Amniotic stem cell (primary cell): ENCODE measurements around the gene CDR2L.
"Not testable (repeated sequence)": the region's sequence is repeated elsewhere in the genome, so short reads cannot be mapped to it uniquely, and the experiment has no call there.

Experiments used
- DNase-seq: peaks from one replicate; lab custom pipeline; 2025; lab: John Stamatoyannopoulos, UW

Gene CDR2L

DNA sequence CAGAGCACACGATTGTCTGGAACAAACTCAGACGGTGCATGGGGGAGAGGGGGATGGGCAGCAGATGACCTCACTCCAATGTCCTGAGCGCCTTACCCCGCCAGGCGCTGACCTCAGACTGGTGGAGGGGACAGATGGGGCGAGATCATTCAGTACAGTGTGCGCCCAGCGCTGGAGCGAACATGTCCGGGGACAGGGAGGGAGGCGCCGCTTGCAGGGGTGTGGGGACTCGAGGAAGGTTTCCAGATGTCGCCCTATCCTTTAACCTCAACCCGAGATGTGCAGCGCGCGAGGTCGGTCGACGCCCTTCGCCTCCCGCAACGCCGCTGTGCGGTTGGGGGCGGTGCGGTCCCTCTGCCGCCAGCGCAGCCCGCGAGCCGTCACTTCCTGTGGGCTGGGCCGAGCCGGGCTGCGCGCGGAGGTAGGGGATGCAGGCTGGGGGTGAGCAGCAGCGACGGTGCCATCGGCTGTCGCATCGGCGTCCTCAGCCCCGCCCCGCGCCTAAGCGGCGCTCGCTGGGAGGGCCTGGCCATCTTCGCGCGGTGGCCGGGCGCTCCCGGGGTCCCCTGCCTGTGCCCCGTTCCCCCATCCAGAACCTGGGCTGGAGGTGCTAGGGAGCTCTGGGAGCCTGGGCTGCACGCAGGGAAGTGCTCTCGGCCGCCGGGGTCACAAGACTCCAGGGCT, 5.3 kb upstream of the CDR2L start:
- no peak for DNase-seq

DNA sequence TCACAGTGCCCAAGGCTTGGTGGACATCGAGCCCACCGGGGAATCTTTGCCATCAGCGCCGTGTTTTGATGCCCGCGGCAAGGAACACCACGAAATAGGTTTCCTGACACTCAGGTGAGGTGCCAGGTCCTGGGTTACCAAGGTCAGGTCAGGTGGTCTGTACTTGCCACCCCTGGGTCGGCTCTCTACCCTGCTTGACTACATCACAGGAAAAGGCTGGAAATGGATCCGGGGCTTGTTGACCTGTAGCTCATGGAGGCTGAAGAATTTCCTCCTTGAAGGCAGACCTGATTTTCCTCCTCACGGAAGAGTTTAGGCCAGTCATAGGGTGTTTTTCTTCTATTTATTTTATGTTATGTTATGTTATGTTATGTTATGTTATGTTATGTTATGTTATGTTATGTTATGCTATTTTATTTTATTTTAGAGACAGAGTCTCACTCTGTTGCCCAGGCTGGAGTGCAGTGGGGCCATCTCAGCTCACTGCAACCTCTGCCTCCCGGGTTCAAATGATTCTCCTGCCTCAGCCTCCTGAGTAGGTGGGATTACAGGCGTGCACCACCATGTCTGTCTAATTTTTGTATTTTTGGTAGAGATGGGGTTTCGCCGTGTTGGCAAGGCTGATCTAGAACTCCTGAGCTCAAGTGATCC, 4.6 kb upstream of the CDR2L start:
- not testable (repeated sequence) for DNase-seq

DNA sequence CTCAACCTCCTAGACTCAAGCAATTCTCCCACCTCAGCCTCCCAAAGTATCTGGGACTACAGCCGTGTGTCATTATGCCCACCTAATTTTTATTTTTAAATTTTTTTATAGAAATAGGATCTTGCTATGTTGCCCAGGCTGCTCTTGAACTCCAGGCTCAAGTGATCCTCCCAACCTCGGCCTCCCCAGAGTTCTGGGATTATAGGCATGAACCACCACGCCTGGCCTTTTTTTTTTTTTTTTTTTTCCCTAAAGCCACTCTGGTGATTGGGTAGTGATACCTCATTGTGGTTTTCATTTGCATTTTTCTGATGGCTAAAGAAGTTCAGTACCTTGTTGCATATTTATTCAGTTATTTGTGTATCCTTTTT, 1.2 kb upstream of the CDR2L start:
- DNase-seq: no peak

DNA sequence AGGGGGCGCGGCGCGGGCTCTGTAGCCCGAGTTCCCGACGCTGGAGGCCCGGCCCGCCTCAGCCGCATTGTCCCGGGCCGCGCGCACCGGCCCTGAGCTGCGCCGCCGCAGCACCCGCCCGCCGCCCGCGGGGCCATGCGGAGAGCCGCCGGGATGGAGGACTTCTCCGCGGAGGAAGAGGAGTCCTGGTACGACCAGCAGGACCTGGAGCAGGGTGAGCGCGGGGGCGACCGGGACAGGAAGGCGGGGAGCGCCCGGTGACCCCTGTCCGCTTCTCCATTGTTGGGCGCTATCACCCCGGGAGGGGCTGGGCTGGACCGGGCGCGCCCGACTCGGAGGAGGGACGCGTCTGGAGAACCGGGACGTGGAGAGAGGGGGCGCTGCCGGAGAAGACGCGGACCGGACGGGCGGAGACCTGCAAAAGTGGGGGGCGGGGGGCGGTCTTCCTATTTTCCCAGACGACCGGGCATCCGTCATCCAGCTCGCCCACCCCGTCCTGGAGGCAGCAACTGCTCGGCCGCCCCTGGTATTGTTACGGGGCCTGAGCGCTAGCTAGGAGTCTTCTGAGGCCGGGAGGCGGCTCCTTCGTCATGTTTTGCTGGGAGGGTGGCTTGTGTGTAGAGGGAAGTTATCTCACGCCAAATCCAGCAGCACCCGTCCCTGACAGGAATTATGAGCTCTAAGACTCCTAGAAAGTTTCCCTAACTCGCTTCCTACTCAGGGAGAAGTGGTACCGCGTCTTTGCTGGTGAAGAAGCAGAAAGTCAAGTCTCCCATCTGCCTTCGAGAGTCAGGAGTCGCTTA, 678 bp downstream of the CDR2L start:
- peak; percentile 63 for DNase-seq

DNA sequence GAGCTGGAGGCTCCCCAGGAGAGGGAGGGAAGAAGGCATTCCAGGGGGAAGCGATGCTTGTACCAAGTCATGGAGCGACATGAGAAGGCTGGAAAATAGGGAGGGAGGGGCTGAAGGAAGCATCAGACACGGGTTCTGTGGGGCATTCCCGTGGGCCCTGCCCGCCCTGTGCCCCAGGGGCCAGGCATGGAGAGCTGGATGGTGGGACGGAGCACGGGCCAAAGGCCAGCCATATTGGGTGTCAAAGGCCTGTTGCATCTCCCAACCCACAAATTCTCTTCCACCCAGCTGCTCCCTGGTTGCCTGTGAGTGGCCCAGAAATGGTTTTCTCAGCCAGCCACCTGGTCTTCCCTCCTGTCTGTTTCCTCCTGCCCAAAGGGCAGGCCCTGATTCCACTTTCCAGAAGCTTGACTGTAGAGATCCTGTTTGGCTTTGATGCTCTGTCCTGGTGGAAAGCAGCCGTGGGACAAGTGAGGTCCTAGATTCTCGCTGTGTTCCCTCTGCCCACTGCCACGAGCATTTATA, 3.2 kb downstream of the CDR2L start:
- no peak for DNase-seq

DNA sequence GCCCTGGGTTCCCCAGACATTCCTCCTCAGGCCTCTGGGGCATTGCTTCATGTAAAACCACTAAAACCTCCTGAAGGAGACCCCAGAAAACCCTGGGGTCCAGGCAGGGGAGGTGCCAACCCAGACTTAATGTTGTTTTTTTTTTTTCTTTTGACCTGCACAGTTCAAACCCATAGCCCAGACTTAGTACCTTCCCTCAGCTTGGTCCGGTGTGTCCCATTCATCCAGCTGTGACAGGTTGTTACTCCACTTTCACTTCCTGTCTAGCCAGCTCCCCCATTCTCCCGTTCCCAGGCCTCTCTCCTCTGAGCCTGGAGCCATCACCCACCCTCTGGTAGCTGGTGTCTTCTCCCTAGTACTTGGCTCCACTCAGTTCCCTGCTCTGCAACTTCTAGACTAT, 4.8 kb downstream of the CDR2L start:
- no peak for DNase-seq

DNA sequence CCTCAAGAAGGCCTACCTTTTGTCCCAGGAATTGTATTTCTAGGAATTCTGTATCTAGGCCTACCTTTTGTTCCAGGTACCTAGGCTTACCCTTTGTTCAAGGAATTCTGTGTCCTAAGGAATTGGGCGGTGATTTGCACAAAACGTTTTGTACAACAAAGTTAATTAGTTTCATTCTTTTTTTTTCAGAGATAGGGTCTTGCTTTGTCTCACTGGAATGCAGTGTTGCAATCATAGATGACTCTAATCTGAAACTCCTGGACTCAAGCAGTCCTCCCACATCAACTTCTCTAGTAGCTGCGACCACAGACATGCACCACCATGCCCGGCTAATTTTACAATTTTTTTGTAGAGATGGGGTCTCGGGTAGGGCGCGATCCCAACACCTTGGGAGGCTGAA, 7.0 kb downstream of the CDR2L start:
- DNase-seq: no peak

DNA sequence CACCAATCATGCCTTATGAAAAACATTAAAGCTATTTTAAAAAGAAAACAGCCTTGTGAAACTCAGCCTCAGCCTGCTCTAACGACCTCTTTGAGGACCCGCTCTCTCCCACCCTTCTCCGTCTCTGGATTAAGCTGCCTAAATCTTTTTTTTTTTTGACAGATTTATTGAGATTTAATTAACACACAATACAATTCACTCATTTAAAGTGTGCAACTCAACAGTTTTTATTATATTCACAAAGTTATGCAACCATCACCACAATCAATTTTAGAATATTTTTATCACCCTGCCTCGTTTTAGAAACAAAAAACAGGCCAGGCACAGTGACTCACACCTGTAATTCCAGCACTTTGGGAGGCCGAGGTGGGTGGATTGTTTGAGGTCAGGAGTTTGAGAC, 8.4 kb downstream of the CDR2L start:
- no peak for DNase-seq

DNA sequence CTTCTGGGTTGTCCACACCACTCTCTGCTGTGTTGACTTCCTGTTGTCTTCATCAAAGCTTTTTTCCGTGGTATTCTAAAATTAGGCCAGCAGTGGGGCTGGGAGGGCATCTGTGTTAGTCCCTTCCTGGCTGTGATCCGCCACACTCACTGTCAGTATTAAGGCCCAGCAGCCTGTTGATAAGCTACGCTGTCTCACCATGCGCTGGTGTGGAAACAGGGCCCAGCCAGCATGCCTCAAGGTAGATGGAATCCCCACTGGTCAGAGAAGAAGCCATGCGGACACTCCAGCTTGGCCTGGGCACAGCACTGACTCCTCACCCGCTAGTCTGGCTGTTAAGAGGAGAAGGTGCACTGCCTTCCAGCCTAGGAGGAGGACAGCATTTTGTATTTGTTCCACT, 11.4 kb downstream of the CDR2L start:
- DNase-seq: no peak

DNA sequence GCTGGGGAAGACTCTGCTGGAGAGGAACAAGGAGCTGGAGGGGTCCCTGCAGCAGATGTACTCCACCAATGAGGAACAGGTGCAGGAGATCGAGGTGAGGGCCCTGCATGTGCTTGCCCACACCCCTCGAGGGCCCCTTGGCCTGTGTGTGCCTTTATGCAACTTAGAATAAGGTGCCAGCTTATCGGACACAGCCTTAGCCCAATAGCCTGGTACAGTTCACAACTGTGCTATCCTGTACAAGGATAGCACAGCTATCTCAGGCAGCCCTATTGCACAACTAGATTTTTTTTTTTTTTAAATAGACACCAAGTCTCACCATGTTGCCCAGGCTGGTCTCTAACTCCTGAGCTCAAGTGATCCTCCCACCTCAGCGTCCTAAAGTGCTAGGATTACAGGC, 12.1 kb downstream of the CDR2L start:
- no peak for DNase-seq

DNA sequence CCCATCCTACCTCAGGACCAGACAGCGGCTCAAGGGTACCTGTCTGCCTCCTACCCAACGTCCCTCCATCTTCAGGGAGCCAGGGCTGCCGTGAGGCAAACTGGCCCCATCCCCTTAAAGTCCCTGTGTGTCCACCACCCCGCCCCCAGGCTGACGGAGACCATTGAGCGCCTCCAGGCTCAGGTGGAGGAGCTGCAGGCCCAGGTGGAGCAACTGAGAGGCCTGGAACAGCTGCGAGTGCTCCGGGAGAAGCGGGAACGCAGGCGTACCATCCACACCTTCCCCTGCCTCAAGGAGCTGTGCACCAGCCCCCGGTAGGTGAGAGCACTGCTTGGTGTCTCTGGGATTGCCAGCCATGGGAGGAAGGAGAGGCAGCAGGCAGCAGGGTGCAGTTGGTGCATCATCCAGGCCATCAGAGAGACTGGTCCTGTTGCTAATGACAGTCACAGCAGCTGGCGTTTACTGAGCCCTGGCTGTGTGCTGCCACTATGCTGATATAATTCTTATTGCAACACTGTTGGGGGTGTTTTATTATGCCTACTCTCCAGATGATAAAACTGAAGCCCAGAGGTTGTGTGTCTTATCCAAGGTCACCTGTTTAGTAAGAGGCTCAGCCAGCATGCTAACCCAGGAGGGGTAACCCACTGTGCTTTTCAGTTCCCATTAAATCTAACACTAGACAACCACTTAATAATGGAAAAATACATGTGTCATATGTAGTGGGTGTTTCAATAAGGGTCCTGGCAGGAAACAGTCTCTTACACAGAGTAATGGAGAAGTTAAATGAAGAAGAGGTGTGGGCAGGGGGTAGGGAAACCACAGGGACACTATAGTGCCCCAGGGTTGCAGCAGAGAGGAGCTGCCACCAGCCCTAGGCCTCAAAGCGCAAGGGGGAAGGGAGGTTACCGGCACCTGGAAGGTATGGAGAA, 14.7 kb downstream of the CDR2L start:
- DNase-seq: no peak

DNA sequence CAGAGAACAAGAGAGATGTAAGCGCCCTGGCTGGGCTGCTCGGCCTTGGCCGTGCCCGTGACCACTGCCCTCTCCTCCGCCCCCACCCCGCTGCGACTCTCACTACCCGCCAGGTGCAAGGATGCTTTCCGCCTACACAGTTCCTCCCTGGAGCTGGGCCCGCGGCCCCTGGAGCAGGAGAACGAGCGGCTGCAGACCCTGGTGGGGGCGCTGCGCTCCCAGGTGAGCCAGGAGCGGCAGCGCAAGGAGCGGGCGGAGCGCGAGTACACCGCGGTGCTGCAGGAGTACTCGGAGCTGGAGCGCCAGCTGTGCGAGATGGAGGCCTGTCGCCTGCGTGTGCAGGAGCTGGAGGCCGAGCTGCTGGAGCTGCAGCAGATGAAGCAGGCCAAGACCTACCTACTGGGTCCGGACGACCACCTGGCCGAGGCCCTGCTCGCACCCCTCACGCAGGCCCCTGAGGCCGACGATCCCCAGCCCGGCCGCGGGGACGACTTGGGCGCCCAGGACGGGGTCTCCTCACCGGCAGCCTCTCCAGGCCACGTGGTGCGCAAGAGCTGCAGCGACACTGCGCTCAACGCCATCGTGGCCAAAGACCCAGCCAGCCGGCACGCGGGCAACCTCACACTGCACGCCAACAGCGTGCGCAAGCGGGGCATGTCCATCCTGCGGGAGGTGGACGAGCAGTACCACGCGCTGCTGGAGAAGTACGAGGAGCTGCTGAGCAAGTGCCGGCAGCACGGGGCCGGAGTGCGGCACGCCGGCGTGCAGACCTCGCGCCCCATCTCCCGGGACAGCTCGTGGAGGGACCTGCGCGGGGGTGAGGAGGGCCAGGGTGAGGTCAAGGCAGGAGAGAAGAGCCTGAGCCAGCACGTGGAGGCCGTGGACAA, 15.9 kb downstream of the CDR2L start:
- DNase-seq: no peak

DNA sequence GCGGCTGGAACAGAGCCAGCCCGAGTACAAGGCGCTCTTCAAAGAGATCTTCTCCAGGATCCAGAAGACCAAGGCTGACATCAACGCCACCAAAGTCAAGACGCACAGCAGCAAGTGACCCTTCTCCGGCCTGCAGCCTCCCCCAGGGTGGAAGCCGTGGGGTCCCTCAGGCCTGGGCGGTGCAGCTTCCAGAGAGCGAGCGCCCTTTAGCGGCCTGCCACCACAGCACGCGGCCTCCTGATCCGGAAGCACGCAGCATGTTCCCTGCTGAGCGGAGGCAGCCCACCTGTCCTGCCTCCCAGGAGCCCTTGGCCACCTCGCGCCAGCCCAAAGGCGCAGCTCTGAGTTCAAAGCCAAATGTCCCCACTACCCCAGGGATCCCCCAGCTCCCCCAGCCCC, 16.5 kb downstream of the CDR2L start:
- DNase-seq: no peak

DNA sequence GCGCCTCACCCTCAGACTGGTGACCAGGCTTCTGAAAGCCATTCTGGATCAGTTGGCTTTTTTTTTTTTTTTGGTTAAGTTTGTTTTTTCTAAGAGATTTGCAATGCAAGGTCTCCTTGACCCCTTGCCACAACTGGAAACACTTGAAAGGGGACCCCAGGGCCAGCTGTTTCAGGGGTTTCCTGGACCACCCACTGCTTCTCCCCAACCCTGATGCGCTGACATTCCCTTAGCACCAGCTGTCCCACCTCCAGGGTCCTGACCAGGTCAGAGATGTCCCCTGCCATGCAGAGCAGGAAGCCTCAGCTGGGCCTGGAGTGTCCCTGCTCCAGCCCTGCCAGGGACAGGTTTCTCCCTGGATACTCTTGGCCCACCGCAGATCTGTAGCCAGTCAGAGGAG, 16.9 kb downstream of the CDR2L start:
- DNase-seq: no peak

DNA sequence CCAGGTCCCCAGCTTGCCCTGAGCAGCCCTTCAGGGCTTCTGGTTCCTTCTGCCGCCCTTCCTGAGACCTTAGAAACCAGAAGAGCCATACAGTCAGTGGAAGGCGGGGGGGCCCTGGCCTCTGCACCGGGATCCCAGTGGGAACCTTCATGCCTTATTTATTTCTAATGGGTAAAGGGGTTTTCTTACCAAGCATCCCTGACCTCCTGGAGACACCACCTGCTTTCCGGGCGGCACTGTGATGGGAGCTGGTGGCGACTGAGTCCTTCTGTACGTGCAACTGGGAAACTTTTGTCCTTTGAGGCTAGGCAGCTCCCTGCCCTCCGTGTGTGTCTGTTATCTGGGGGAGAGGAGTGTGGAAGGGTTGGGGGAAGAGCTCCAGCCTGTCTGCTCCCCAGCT, 17.9 kb downstream of the CDR2L start:
- DNase-seq: no peak

DNA sequence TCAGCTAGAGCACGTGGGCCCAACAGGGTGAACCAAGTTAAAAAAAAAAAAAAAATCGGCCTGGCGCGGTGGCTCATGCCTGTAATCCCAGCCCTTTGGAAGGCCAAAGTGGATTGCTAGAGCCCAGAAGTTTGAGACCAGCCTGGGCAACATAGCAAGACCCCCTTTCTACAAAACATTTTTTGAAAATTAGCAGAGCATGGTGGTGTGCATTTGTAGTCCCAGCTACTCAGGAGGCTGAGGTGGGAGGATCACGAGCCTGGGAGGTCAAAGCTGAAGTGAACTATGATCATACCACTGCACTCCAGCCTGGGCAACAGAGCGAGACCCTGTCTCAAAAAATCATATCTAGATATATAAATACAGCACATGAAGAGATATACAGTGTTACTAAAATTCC, 18.7 kb downstream of the CDR2L start:
- DNase-seq: not testable (repeated sequence)

DNA sequence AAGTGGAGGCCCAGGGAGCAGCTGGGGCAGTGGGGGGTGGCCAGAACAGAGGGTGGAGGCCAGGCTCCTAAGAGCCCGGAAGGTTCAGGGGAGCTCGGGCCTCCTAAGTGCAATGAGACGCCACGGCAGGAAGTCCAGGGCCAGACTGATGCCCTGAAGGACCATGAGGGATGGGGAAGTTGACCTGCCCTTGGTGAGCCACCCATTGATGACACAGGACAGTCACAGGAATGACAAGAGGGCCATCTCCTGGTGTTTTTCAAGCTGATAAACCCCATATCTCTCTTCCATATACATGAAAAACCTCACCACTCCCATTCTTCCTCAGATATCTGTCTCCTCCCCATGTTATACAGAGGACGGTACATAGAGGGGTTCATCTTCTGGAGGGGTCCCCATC, 19.2 kb downstream of the CDR2L start:
- DNase-seq: no peak

DNA sequence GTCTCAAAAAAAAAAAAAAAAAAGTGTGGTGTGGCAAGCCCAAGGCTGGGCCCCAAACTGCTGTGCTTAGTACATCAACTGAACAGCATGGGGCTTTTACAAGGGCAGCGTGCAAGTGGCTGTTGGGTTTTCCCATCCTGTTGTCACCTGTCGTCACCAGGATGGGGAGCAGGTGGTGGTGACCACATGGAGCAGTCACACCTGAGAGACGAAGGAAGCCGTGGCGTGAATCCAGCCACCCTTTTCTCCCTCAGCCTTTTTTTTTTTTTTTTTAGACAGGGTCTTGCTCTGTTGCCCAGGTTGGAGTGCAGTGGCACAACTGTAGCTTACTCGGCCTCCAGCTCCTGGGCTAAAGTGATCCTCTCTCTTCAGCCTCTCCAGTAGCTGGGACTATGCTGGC, 20.9 kb downstream of the CDR2L start:
- no peak for DNase-seq

DNA sequence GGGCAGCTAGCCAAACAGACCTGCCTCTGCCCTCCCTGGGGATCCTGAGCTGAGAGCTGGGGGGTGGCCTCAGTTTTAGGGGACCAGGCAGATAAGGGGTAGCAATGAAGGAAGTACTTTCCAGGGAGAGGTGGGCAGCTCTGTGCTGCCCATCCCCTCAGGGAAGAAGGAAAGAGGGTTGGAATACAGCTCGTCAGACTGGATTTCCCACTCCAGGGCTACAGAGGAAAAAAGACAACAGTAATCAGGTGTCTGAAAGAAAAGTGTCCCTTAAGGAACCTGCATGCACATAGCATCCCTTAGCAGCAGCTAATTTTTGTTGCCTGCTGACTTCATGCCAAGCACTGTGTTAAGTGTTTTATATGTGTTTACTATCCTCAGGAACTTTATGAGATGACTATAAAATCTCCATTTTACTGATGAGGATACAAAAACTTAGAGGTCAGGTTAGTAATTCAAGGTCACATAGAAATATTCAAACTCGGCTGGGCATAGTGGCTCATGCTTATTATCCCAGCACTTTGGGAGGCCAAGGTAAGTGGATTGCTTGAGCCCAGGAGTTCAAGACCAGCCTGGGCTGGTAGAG, 21.8 kb downstream of the CDR2L start:
- DNase-seq: no peak

DNA sequence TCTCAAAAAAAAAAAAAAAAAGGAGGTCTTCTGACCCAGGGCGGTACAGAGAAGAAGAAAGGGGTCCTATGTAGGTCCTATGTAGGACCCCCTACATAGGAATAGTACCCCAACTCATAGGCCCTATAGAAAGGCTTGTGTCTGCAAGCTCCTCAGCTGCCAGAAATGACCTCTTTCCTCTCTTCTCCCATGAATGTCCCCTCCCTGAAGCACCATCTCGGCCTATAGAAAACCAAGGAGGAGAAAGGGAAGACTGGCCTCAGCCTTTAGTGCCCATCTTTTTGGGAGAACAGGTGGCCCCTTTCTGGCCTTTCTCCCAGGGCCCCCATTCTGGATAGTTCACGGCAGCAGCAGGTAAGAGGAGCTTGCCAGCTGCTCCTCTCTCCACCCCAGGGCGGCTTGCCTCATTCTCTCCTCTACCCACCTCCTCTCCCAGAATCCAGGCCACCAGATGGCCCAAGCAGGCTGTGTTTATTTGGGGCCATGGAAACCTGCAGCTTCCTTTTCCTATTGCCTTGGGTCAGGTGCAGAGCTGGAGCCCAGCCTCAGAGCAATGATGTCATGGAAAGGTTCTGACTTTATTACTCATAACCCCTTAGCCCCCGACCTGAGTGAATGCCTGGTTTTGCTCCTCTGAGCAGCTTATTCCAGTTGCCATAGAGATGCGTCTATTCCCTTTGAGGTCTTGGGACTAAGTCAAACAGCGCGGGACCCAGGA, 23.4 kb downstream of the CDR2L start:
- no peak for DNase-seq
